T-helper 1 cell treated with Interleukin-12 subunit alpha and Interleukin-12 subunit beta and Interleukin-4 antibody, amounts not matched to agents 30 ng/mL and 1 ng/mL, for 36 hours (primary cell): Measurements from ENCODE around the gene STK32A. TPM values are rescaled to one million over a fixed set of nuclear protein-coding genes. Genes with fewer than 3 reads are reported as not detected.
"Not testable (repeated sequence)": the region's sequence is repeated elsewhere in the genome, so short reads cannot be mapped to it uniquely, and the experiment has no call there.

Experiments used
- intact Hi-C: fragments of 100-400 bp; cut with micrococcal nuclease; formaldehyde crosslinking; loops from one replicate; pipeline ENCODE4 v1.15.1; 2024
- total RNA-seq: library from RNA; stranded (reverse); gene quantifications from 2 replicates; pipeline ENCODE4 v1.2.3, GENCODE V29; 2022

STK32A gene
- total RNA-seq = not detected in 2 replicates

DNA sequence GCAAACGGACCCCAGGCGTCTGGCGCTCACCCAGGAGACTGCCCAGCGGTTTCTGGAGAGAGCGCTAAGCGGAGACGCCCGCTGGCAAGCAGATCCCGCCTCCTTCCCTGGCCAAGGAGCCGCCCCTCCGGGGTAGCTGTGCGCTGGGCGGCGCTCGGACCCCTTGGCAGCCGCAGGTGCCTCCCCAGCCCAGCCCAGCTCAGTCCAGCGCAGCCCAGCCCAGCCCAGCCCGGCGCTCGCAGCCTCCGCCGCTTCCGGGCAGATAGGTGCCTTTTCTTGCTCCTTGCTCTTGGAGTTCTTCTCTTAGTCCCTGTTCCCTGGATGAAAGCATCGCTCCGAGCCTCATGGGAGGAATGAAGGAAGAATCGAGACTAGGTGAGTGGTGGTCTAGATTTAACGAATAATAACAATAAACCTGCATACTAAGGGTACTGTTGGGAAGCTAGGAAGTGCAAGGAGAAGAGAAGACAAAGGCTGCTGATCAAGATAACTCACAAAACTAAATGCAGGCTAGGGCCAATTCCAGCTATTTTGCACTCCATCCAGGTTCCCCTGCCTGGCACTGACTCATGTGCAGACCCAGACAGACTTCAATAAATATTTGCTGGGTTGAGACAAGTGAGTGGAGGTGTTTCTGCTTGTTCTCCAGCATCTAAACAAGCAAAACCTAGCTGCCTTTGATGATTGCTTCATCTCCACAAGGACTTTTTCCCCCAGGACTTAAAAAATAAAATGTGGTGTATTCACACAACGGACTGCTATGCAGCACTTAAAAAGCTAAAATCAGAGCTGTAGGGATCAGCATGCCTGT lies at the start of gene STK32A:
Gene STK32A (plus strand): TSS at position 202 of the 811 bp plus-strand sequence. CDS start 4,609 bp downstream, outside the sequence.
- intact Hi-C loops = no loop called here

DNA sequence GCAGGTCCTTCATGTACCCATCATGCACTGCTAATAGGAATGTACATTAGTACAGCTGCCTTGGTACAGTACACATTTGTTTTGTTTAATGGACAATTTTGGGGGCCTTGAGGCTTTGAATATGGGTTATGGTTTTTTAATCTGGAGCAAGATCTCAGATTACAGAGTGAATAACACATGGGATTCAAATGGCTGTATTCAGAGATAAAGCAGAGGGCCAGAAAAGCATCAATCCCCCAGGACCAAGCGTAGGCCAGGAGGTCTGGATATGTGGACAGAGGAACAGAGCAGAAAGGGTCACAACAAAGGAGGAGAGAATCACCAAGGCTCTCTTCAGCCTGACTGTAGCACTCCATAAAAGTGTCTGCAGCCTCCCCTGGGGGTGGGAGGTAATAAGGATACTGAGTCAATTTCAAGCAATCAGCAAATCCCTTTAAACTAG lies 47.7 kb upstream of the STK32A start:
- intact Hi-C loops = no loop called here

DNA sequence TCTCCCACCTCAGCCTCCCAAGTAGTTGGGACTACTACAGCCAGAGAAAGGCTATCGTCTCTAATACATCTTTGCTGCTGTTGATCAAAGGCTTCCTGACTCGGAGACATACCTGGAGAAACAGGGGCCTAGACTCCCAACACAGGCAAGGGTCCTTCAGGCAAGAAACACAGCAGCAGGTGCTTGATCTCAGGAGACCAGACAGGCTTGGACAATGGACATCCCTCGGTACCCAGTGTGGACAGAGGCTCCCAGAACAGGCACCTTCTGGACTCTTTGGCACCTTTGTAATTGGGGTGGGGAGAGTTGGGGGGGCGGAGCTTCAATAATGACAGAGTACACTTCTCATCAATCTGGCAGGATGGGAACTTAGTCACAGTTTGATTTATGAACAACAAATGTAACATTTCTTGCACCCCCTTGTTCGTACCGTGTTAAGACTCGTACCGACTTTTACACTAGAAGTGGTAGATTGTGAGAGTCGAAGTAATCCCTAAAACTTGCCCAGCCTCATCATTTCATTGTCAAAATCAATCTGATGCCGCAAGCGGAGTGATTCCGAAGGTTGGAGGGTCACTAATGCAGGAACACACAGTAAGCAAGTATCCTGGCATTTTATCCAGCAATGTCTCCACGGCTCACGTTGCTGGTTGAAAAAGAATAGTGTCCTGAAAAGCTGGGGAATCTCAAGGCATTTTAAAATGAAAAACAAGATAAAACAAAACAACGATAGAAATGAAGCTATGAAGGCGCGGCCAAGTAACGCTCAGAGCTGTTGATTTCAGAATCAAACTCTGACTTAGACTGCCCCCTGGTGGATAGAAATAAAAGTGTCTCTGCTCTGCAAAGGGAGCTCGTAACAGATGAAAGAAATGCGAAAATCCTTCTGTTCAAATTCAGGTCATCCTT lies 46.4 kb upstream of the STK32A start:
- intact Hi-C loops = loop anchor here (1.0 to 2.0 kb wide), 6 partner anchors 90 to 655 kb away; no protein-coding TSS in a partner anchor

DNA sequence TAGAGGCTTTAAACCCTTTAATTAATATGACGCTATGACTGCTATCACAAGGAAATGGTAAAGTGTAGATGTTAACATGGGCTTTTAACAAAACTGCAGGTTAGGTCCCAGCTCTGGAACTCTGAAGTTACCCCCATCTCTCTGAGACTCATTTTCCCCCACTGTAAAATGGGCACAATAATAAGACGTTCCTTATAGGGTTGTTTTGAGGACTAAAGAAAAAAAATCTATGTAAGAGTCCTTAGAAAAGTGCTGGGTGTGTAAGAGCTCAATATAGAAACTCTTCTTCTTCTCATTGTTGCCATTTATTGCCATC lies 45.8 kb upstream of the STK32A start:
- intact Hi-C loops = loop anchor here (1.0 to 2.0 kb wide), 3 partner anchors 222 to 656 kb away; no protein-coding TSS in a partner anchor

DNA sequence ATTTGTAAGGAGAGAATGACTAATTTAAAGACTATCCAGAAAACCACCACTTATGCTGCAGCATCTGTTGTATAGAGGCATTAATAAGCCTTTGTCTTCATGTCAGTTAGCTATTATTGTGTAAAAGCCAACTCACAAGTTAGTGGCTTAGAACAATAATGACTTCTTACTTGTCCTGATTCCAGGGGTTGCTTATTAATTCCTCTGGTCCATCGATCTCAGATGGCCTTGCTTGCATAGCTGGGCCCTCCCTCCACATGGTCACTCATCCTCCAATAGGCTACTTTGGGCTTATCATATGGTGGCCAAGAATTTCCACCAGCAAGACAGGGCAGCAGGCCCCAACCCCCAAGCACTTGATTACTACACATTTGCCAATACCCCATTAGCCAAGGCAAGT lies 44.5 kb upstream of the STK32A start:
- intact Hi-C loops = no loop called here

DNA sequence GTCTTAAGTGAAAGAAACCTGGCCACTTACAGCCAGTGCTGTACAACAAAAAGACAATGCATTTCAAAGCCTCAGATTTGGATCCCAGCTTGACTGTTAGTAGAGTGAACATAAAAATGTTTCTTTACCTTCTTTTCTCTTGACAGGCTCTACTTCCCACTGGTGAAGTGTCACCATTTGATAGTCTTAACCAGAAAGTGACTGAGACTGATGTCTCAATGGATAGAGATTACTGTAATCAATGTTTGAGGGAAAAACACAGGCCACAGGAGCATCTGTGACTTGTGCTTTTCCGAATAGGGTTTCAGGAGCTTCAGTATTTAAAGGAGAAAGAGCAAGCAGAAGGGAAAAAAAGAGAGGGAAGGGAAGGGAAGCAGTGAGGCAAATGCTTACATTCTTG lies 41.7 kb upstream of the STK32A start:
- intact Hi-C loops = no loop called here

DNA sequence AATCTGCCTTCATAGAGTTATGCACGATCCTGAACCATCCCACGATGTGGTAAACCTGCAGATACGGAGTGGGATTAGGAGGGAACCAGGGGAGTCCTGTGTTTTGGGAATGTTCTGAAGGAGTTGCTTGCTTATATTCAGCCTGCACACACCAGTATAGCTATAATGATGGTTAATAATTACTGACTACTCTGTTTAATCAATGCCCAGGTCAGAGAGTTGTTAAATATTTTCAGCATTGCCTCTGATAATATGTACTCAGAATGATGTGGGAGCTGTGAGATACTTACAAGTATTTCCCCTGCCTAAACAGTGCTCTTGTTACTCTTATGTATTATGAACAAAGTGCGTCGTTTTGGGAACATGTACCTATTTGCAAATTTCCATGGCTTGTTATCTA lies 34.8 kb upstream of the STK32A start:
- intact Hi-C loops = no loop called here

DNA sequence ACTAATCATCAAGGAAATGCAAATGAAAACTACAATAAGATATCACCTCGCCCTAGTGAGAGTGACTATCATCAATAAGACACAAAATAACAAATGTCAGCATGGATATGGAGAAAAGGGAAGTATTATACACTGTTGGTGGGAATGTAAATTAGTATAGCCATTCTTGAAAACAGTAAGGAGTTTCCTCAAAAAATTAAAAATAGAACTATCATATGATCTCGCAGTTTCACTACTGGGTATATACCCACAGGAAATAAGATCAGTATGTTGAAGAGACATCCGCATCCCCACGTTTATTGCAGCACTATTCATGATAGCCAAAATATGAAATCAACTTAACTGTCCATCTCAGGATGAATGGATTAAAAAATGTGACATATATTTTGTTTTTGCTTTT lies 31.6 kb upstream of the STK32A start:
- intact Hi-C loops = no loop called here

DNA sequence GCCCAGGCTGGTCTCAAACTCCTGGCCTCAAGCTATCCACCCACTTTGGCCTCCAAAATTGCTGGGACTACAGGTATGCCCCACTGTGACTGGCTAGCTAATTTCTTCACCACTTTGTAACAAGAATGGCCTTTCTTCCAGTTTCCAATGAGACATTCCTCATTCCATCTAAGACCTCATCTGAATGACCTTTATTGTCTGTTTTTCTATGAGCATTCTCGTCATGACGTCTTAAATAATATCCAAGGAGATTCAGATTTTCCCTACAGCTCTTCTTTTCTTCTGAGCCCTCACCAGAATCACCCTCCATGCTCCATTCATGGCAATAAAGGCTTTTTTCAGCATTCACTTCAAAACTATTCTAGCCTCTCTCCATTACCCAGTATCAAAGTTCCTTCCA lies 30.2 kb upstream of the STK32A start:
- intact Hi-C loops = no loop called here

DNA sequence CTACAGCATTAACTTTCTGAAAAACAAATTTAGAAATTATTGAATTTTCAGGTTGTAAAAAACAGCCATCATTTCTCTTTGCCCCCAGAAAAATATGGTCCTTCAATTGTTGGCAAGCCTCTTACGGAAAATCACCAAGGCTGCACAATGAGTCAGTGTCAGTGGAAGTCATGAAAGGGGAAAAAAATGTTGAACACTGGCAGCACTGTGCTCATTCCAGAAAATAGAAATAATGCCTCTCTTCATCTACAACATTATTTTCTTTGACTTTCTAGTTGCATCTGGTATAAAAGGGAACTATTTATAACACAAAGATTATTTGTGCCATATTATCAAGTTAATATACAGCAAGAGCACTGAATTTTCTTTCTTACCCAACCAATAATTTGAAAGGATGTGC lies 26.7 kb upstream of the STK32A start:
- intact Hi-C loops = no loop called here

DNA sequence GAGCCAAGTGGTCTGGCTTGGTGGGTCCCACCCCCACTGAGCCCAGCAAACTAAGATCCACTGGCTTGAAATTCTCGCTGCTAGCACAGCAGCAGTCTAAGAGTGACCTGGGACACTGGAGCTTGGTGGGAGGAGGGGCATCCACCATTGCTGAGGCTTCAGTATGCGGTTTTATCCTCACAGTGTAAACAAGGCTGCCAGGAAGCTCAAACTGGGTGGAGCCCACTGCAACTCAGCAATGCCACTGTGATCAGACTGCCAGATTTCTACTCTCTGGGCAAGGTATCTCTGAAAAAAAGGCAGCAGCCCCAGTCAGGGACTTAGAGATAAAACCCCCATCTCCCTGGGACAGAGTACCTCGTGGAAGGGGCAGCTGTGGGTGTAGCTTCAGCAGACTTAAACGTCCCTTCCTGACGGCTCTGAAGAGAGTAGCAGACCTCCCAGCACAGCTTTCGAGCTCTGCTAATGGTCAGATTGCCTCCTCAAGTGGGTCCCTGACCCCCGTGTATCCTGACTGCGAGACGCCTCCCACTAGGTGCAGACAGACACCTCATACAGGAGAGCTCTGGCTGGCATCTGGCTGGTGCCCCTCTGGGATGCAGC lies 18.2 kb upstream of the STK32A start:
- intact Hi-C loops = no loop called here

DNA sequence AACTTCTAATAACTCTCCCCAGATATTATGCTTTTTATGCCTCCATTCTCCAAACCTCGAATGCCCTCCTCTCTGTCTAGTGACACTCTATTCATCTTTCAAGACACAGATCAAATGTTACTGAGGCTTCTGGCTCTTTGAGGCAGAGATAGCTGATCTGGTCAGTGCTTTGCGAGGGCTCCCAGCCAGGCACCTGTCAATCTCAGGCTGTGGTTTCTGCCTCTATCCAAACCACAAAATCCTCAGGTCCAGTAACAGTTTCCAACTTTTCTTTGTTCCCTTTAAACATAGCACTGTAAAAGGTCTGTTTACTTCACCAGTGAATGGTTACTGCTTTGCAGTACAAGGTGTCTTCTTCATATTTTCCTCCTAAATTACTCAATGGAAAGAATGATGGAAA lies 11.5 kb upstream of the STK32A start:
- intact Hi-C loops = loop anchor here (10.0 kb wide), 1 partner anchor 351 kb away; no protein-coding TSS in a partner anchor

DNA sequence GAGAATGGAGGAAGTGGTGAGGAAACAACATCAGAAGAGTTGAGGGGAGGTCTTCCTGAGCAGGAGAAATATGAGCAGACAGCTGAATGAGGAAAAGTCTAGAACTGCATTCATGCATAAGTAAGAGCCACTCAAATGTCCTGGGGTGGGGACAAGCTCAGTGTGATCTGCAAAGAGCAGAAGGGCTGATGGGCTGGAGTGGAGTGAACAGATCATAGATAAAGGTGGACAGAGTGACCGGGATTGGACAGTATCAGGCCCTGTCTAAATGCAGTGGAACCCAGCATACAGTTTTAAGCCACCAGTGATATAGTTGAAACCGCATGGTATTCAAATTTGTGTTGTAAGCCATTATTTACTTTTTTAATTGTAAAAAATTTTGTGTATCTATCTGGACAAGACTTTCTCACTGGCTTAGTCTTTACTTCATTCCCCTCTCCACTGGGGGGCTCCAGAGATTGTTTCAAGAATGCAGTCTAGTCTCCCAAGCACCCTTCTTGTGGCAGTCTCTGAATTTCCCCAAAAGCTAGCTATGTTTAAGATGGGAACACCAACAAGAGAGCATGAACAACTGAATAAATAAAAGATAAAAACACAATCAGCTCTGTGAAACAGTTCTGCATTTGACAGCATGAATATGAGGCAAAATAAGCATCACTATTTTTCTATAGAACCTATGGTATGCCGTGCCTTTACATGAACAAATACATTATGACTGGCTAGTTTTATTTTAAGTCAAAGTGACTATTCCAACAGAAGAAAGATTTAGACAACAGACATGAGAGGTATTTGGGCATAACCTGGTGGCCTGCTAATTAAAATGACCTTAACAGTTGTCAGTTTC lies 10.7 kb upstream of the STK32A start:
- intact Hi-C loops = loop anchor here (10.0 kb wide), 1 partner anchor 351 kb away; no protein-coding TSS in a partner anchor

DNA sequence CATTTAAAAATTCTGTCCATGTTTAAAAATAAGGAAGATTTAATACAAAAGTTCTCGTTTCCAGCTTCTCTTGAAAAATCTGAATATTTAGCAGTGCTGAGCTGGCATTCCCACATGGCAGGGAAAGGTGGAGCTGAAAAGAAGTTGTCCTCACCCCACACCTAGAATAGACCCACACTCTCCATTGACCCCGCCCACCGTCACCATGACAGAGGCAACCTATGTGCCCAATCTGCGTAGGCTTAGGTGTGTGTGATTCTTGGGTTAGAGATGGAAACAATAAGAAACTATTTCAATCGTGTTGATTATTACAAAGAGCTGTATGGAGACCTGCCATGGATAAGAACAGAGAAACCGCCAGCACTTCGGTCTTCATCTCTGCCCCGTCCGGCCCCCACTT lies 8.9 kb upstream of the STK32A start:
- intact Hi-C loops = loop anchor here (10.0 kb wide), 1 partner anchor 349 kb away; no protein-coding TSS in a partner anchor

DNA sequence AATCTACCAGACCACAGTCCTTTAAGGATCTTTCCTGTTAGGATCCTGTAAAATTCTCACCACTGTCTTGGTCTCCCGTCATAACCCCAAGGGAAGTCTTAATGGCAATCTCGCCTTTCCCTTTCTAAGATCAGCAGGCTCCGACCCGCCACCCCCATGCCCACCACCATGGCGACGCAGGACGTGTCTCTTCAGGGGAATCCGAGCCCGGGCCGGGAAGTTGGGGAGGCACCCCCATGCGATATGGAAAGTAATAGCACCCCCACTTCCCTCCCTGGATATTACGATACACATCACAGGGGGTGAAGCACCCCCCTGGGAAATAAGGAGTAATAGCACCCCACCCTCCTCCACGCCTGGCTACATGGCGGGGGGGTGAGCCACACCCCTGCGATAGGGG lies 8.3 kb upstream of the STK32A start:
- intact Hi-C loops = loop anchor here (10.0 kb wide), 1 partner anchor 348 kb away; no protein-coding TSS in a partner anchor

DNA sequence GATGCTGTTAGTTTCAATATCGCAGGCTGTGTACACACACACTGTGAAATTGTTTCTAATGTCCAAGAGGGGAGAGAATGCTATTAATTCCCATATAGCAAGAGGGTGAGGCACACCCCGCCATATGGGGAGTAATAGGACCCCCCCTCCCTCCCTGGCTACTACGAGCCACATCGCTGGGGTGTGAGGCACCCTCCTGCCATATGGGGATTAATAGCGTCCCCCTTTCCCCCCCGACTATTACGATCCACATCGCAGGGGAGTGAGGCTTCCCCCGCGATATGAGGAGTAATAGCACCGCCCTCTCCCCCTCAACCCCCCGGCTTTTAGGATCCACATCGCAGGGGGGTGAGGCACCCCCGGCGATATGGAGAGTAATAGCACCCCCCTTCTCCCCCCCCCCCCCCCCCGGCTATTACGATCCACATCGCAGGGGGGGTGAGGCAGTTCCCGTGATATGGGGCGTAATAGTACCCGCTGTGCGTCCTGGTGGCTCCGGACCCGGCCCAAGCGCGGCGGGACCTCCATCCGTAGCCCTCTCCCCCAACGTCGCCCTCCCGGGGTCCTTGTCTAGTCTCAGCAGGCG lies 494 bp upstream of the STK32A start:
- intact Hi-C loops = no loop called here

DNA sequence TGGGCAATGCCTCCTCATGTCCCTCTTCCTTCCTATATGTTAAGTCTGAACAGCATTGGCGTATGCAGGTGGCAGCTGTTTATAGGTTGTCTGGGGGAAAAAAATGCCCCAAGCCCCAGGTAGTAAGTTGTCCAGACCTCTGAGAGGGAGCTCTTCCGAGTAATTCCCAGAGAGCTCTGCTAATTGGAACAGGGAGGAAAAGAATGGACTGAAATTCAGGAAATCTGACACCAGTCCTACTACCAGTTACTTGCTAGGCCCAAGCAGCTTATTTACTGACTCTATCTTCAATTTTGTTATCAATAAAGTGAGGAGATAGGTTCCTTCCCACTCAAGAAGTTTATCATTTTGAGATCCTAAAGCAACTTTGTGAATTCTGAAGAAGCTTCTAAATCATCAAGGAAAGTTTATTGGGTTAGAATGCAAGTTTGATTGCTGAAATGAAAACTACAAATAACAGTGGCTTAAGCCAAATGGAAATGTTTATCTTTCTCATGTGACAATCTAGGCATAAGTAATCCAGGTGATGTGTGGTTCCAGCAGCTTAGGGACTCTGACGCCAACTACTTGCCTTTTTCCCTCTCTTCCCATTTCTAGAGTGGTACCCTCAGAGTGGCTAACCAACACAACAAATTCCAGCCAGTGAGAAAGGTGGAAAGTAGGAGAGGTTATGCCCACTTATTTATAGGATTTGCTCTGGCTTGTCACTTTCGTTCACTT lies 5.6 kb downstream of the STK32A start:
- intact Hi-C loops = no loop called here

DNA sequence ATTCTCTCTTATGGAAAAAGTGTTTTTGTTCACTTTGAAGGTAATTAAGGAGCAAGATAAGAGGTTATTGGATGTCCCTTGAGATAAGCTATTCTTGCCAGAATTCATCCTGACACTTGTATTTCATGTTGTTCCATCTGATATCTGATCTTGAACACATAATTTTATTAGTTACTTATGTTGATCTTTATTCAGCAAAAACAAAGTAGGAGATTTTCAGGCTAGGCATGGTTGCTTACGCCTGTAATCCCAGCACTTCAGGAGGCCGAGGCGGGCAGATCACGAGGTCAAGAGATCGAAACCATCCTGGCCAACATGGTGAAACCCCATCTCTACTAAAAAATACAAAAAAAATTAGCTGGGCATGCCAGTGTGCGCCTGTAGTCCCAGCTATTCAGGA lies 8.4 kb downstream of the STK32A start:
- intact Hi-C loops = not testable (repeated sequence)

DNA sequence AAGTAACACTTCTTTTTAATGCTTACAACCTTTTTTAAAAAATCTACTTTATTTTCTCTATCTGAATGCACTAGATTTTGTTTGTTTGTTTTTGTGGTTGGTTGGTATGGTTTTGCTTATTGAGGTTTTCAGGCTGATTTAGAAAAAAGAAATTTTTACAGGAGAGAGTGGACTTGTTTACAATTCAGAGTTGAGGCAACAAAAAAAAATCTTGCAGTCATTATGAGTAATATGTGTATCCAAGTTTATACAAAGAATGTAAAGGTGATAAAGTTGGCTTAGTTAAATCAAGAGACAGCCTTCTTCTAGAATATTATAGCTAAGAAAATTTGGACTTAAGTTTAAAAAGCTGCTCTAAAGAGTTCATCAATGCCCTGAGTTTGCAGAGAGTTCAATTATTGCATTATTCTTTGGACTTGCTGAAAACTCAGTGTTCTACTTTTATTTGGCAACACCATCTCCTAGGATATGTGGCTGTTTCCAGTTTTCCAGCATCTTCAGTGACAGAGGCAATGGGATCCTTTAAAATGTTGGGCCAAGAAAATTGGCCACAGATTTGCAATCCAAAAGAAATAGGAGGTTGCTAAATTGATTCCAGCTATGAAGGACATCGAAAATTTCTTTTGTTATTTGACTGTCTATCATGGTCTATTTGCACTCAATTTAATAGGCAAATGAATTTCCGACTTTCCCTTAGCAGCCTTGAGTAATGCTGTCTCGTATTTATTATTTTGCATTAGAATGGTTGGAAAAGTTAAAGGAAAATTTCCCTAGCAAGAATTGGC lies 10.7 kb downstream of the STK32A start:
- intact Hi-C loops = no loop called here
